AG09319 (cell line): ENCODE measurements around the gene UBE2S.

Source experiments
- DNase-seq: peaks from one replicate; pipeline ENCODE4 v3.0.0-alpha.2; 2010; ENCODE audit warnings: low read depth; ENCODE audit errors: extremely low read depth
- TF ChIP-seq, protein P1 (sequence below): IDR thresholded peaks from 2 replicates; pipeline ENCODE4 v1.5.1; 2011; ENCODE audit warnings: low read depth, mild to moderate bottlenecking, inconsistent platforms, low read length, moderate library complexity

The UBE2S gene

DNA sequence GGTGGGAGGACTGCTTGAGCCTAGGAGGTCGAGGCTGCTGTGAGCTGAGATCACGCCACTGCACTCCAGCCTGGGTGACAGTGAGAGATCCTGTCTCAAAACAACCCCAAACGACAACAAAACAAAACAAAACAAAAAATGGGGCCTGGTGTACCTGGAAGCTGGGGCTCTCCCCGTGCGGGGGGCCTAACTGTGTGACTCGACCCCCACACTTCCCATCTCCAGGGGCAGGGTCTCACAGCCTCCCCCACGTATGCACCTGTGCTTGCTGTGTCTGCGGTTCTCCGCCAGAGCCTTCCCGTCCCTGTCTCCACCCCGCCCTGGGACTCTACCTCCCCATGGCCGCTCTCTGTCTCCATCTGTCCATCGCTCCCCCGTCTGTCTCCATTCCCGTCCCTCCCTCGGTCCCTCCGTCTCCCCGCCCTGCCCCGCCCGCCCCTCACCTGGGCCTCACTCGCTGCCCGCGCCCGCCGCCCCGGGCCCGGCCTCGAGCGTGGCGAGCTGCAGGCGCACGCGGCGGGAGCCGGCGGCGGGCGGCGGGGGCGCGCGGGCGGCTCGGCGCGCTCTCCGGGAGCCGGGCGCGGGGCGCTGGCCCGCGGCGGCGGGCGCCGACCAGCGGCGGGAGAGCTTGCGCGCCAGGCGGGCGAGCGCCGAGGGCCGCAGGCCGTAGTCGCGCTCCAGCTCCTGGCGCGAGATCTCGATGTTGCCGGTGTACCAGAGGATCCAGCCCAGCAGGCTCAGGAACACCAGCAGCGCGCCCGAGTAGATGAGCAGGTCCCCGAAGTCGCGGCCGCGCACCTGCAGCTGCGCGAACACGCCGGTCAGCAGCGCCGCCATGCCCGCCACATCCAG lies 24.1 kb downstream of the UBE2S start:
- no peak for DNase-seq
- TF ChIP-seq, protein P1, sequence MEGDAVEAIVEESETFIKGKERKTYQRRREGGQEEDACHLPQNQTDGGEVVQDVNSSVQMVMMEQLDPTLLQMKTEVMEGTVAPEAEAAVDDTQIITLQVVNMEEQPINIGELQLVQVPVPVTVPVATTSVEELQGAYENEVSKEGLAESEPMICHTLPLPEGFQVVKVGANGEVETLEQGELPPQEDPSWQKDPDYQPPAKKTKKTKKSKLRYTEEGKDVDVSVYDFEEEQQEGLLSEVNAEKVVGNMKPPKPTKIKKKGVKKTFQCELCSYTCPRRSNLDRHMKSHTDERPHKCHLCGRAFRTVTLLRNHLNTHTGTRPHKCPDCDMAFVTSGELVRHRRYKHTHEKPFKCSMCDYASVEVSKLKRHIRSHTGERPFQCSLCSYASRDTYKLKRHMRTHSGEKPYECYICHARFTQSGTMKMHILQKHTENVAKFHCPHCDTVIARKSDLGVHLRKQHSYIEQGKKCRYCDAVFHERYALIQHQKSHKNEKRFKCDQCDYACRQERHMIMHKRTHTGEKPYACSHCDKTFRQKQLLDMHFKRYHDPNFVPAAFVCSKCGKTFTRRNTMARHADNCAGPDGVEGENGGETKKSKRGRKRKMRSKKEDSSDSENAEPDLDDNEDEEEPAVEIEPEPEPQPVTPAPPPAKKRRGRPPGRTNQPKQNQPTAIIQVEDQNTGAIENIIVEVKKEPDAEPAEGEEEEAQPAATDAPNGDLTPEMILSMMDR, result no peak; the same call in 1 of the 2 replicates

DNA sequence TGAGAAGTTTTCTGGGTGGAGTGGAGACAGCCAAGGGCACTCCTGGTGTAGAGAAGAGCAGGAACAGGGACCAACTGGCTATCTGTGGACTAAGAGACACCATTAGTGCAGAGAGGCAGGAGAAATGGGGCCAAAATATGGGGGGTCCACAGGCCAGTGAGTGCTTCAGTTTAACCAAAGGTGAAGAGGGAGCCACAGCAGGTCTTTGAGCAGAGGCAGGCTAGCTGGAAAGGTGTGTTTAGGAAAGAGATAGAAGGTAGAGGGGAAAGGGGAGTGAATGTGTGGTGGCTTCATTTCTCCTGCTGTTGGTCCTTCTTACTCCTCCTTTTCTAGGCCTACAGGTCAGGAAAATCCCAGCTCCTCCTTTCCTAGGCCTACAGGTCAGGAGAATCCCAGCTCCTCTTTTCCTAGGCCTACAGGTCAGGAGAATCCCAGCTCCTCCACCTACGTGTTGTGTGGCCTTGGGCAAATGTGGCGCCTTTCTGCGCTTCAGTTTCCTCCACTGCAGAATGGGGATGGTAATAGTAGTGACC lies 25.0 kb downstream of the UBE2S start:
- DNase-seq, result no peak
- TF ChIP-seq, protein P1, result no peak

- TF ChIP-seq, protein P1, result no peak
- no peak for DNase-seq
Measured at GRCh38 chr19:55382013-55382412, 25.6 kb downstream of the UBE2S start.

- TF ChIP-seq, protein P1, result no peak
- DNase-seq, result no peak
Measured at GRCh38 chr19:55379174-55379573, 28.4 kb downstream of the UBE2S start.

DNA sequence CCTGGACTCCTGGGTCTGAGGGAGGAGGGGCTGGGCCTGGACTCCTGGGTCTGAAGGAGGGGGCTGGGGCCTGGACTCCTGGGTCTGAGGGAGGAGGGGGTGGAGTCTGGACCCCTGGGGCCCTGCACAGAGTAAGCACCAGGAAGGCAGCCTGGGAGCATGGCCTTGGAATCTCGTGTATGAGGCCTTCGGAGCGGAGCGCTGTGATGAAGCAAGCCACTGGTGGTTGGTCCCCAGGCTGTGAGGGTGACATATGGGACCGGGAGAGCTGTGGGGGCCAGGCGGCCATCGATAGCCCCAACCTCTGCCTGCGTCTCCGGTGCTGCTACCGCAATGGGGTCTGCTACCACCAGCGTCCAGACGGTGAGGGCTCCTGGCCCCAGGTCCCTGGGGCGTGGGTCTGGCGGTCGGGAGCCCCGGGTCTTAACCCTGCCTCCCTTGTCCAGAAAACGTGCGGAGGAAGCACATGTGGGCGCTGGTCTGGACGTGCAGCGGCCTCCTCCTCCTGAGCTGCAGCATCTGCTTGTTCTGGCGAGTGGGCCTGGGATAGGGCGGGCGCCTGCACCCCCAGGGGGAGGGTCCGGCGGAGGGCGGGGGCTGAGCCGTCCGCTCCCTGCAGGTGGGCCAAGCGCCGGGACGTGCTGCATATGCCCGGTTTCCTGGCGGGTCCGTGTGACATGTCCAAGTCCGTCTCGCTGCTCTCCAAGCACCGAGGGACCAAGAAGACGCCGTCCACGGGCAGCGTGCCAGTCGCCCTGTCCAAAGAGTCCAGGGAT lies 30.0 kb downstream of the UBE2S start:
- TF ChIP-seq, protein P1, result no peak
- no peak for DNase-seq

DNA sequence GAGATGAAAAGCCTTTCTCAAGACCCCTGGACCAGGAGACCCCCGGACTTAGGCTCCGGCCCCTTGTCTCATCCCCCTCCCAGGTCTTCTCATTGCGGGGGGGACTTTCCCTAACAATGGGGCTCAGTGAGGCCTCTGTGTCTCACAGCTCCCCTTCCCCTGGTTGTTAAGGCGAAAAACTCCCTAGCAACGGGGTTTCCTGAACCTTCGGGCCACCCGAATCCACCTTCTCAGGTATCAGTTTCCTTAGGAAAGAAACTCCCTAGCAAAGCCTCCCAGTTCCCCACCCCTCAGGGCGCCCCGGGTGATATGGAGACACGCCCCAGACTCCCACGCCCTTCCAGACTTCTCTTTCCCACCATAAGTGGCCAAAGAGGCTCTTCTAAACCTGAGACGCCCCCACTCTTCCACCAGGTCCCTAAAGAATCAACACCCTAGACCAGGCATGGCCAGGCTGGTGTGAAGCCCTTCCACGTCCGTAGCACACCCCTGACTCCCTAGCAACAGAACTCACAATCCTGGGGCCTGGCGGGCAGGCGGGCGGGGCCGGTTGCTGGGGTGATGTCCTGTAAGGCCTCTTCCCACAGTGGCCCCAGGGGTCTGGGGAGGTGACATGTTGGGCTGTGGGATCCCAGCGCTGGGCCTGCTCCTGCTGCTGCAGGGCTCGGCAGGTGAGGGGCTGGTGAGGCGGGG lies 31.2 kb downstream of the UBE2S start, which contains the start of gene TMEM190:
TSS of gene TMEM190 (plus strand) at position 586 of the 693 bp plus-strand sequence. CDS start at position 614, 28 bp downstream.
- DNase-seq, result no peak
- TF ChIP-seq, protein P1, result no peak
